IMR-90 (cell line): ENCODE data around the gene RIPK1. TPM values are rescaled to one million over a fixed set of nuclear protein-coding genes. Genes with fewer than 3 reads are reported as not detected.
"Not testable (repeated sequence)": the region's sequence is repeated elsewhere in the genome, so short reads cannot be mapped to it uniquely, and the experiment has no call there.

ENCODE experiments used
- ATAC-seq: fragments of 200-7000 bp; cut with Tn5 transposase; 2 replicates; pipeline ENCODE4 v1.9.1; 2020; ENCODE audit warnings: low read depth, mild to moderate bottlenecking, moderate library complexity
- BruUV-seq: library from RNA; stranded (reverse); fragments of 400-500 nt; replicated peaks from 2 replicates; lab custom pipeline; 2021; lab: Mats Ljungman, UMichigan
- CTCF ChIA-PET: fragments of 300-600 bp; formaldehyde crosslinking; extraction: SDS; loops from one replicate; lab custom pipeline; 2021; ENCODE audit warnings: antibody characterized with exemption; lab: Yijun Ruan, JAX
- POLR2A ChIA-PET: fragments of 300-600 bp; sonication (Branson Sonifier 250); formaldehyde crosslinking; loops from one replicate; lab custom pipeline; 2022; ENCODE audit warnings: antibody characterized with exemption; ENCODE audit not compliant: unreplicated experiment; lab: Charles Lee
- DNase-seq: peaks from one replicate; pipeline ENCODE4 v3.0.0; 2013
- H2AFZ ChIP-seq: replicated peaks from 2 replicates; pipeline ENCODE3; 2013; ENCODE audit warnings: low read length, mild to moderate bottlenecking; ENCODE audit not compliant: poor library complexity
- H2AK5ac ChIP-seq: 2 replicates; pipeline ENCODE4 v1.6.1; 2013; ENCODE audit warnings: low read depth, low read length, inconsistent platforms
- H2AK9ac ChIP-seq: replicated peaks from 2 replicates; pipeline ENCODE3; 2013; ENCODE audit warnings: mild to moderate bottlenecking, low read depth, low read length, moderate library complexity; ENCODE audit not compliant: poor library complexity
- H2BK120ac ChIP-seq: 2 replicates; pipeline ENCODE4 v1.6.1; 2013; ENCODE audit warnings: low read depth, low read length, inconsistent platforms
- H2BK15ac ChIP-seq: 3 replicates; pipeline ENCODE4 v1.6.1; 2013; ENCODE audit warnings: low read depth, low read length, inconsistent platforms
- H2BK20ac ChIP-seq: 2 replicates; pipeline ENCODE4 v1.6.1; 2013; ENCODE audit warnings: low read depth, mild to moderate bottlenecking, inconsistent platforms, low read length, moderate library complexity
- H2BK5ac ChIP-seq: 2 replicates; pipeline ENCODE4 v1.6.1; 2013; ENCODE audit warnings: mild to moderate bottlenecking, low read depth, low read length, inconsistent platforms; ENCODE audit not compliant: poor library complexity, severe bottlenecking
- H3K14ac ChIP-seq: replicated peaks from 2 replicates; pipeline ENCODE4 v1.6.1; 2013; ENCODE audit warnings: low read depth, low read length, inconsistent platforms
- H3K18ac ChIP-seq: 2 replicates; pipeline ENCODE4 v1.6.1; 2013; ENCODE audit warnings: low read depth, low read length, control low read depth
- H3K23ac ChIP-seq: 2 replicates; pipeline ENCODE4 v1.6.1; 2013; ENCODE audit warnings: low read depth, low read length, inconsistent platforms
- H3K27ac ChIP-seq: 2 replicates; pipeline ENCODE4 v1.5.1; 2013; ENCODE audit warnings: mild to moderate bottlenecking, control low read depth, low read length; ENCODE audit not compliant: insufficient read depth
- H3K27me3 ChIP-seq: 2 replicates; pipeline ENCODE4 v1.6.1; 2013; ENCODE audit warnings: low read length; ENCODE audit not compliant: control insufficient read depth, insufficient read depth
- H3K36me3 ChIP-seq: 2 replicates; pipeline ENCODE4 v1.6.1; 2013; ENCODE audit warnings: low read length, mixed read lengths; ENCODE audit not compliant: control insufficient read depth, insufficient read depth
- H3K4ac ChIP-seq: 2 replicates; pipeline ENCODE4 v1.6.1; 2013; ENCODE audit warnings: low read depth, low read length, inconsistent platforms
- H3K4me1 ChIP-seq: 2 replicates; pipeline ENCODE4 v1.6.1; 2013; ENCODE audit warnings: low read length, mixed read lengths; ENCODE audit not compliant: control insufficient read depth, insufficient read depth
- H3K4me2 ChIP-seq: 2 replicates; pipeline ENCODE4 v1.6.1; 2013; ENCODE audit warnings: low read depth, mild to moderate bottlenecking, control low read depth, low read length, moderate library complexity
- H3K4me3 ChIP-seq: 2 replicates; pipeline ENCODE4 v1.5.1; 2013; ENCODE audit warnings: low read depth, mild to moderate bottlenecking, control low read depth, low read length, moderate library complexity; ENCODE audit not compliant: insufficient read depth
- H3K56ac ChIP-seq: 2 replicates; pipeline ENCODE4 v1.6.1; 2013; ENCODE audit warnings: low read length, inconsistent platforms; ENCODE audit not compliant: insufficient read depth; ENCODE audit errors: extremely low read depth
- H3K79me1 ChIP-seq, 2 experiments: 2 replicates each; pipeline ENCODE4 v1.6.1; 2013; ENCODE audit warnings: low read length in 2 of 2, inconsistent platforms in 1 of 2, low read depth in 1 of 2
- H3K9ac ChIP-seq: 2 replicates; pipeline ENCODE4 v1.6.1; 2013; ENCODE audit warnings: low read depth, low read length, control low read depth
- H3K9me1 ChIP-seq: 2 replicates; pipeline ENCODE4 v1.6.1; 2013; ENCODE audit warnings: low read length, inconsistent platforms; ENCODE audit not compliant: insufficient read depth
- H3K9me3 ChIP-seq: 2 replicates; pipeline ENCODE4 v1.6.1; 2013; ENCODE audit warnings: low read length; ENCODE audit not compliant: control insufficient read depth, insufficient read depth
- H4K20me1 ChIP-seq: 2 replicates; pipeline ENCODE4 v1.6.1; 2013; ENCODE audit warnings: low read length, inconsistent platforms; ENCODE audit not compliant: insufficient read depth
- H4K5ac ChIP-seq: 2 replicates; pipeline ENCODE4 v1.6.1; 2013; ENCODE audit warnings: mild to moderate bottlenecking, low read depth, low read length, control low read depth
- H4K8ac ChIP-seq, 2 experiments: 2 replicates each; pipeline ENCODE4 v1.6.1; 2013; ENCODE audit warnings: low read depth in 2 of 2, low read length in 2 of 2, control low read depth in 1 of 2, inconsistent platforms in 1 of 2
- H4K91ac ChIP-seq: 2 replicates; pipeline ENCODE4 v1.6.1; 2013; ENCODE audit warnings: low read depth, low read length, inconsistent platforms; ENCODE audit not compliant: insufficient read depth
- WGBS, 2 experiments: methylation state at CpG; one replicate each; pipeline versions ENCODE4 v1.1.5 to v1.1.7; 2013; ENCODE audit warnings: missing lambda C conversion rate in 2 of 2; ENCODE audit not compliant: insufficient read length in 1 of 2; ENCODE audit errors: extremely low coverage in 2 of 2; 5-methylcytosine and 5-hydroxymethylcytosine counted together
- dilution Hi-C: fragments of 300-500 bp; cut with HindIII; formaldehyde crosslinking; loops from one replicate; pipeline ENCODE4 v1.14.3; 2018; ENCODE audit warnings: low sequenced_read_pairs; ENCODE audit not compliant: unreplicated experiment
- in situ Hi-C: fragments of 300-500 bp; cut with MboI; formaldehyde crosslinking; loops from 3 replicates; pipeline ENCODE4 v1.14.3; 2019; ENCODE audit warnings: low sequenced_read_pairs, inconsistent platforms, mixed read lengths
- intact Hi-C: fragments of 100-400 bp; cut with micrococcal nuclease; formaldehyde crosslinking; loops from 2 replicates; pipeline ENCODE4 v1.10.0; 2022
- polyA plus RNA-seq, 3 experiments: library from polyadenylated mRNA; depleted of rRNA; stranded (reverse); fragments of >200 nt; gene quantifications; 2 replicates each; pipeline ENCODE4 v1.2.3, GENCODE V29; 2012; ENCODE audit warnings: low replicate concordance in 1 of 3
- total RNA-seq: library from RNA; depleted of rRNA; stranded (reverse); fragments of >200 nt; gene quantifications from 2 replicates; pipeline ENCODE4 v1.2.3, GENCODE V29; 2012

Gene RIPK1
- total and polyA plus RNA-seq, 2 of the 4 experiments (the other 2 are of a cell fraction): 12.6 to 25.6 TPM

GRCh38 chr6:3155416-3155815 lies 87.1 kb downstream of the RIPK1 start:
- H2BK5ac ChIP-seq, CTCF ChIA-PET, H3K9me1 ChIP-seq, BruUV-seq, H3K27ac ChIP-seq, H3K4me3 ChIP-seq, H3K4me1 ChIP-seq, H3K27me3 ChIP-seq, H2AK5ac ChIP-seq, H2BK15ac ChIP-seq, H3K9ac ChIP-seq, H3K56ac ChIP-seq, H2AFZ ChIP-seq, H3K14ac ChIP-seq, dilution Hi-C loops, H2BK20ac ChIP-seq, POLR2A ChIA-PET, H3K4me2 ChIP-seq, H3K9me3 ChIP-seq, H2AK9ac ChIP-seq, in situ Hi-C loops, ATAC-seq, H3K4ac ChIP-seq, DNase-seq, H3K18ac ChIP-seq, H4K20me1 ChIP-seq, H2BK120ac ChIP-seq, H4K91ac ChIP-seq, H4K8ac ChIP-seq, intact Hi-C loops, H4K5ac ChIP-seq: not testable (repeated sequence)
- WGBS, 2 experiments: 86% methylated on average over 1 of the region's 6 CpGs; no CpG with 5 or more reads in 1 of the 2 experiments
- peak overlapping the region; percentile 42; the same call in 1 of the 2 replicates for H3K23ac ChIP-seq
- peaks cover 19% of the 10 kb centered on the region for H3K36me3 ChIP-seq
- H3K79me1 ChIP-seq: peaks cover 10 to 34% of the 10 kb centered on the region in 2 experiments; a peak in 3 of 4 replicates
